Thoracic aorta (tissue), 2 donors: ENCODE measurements around the gene LRP1B. TPM values are rescaled to one million over a fixed set of nuclear protein-coding genes. Genes with fewer than 3 reads are reported as not detected.

Source experiments
- ATAC-seq: fragments of 150-250 bp; one replicate; pipeline ENCODE4 v1.8.0; 2017; ENCODE audit warnings: low read depth; ENCODE audit not compliant: insufficient number of reproducible peaks, low FRiP score
- DNase-seq: peaks from one replicate; pipeline ENCODE4 v3.0.0-alpha.2; 2020; ENCODE audit warnings: low spot score
- H3K27ac ChIP-seq, 2 donors: fragments of 200-600 bp; sonication (generic); 1 replicate in 1 of 2; 2 replicates in 1 of 2; pipeline ENCODE4 v1.5.1; 2016; ENCODE audit warnings: mild to moderate bottlenecking in 2 of 2, moderate library complexity in 2 of 2
- H3K27me3 ChIP-seq: fragments of 200-600 bp; sonication (generic); replicated peaks from 2 replicates; pipeline ENCODE4 v1.6.0; 2016; ENCODE audit warnings: mild to moderate bottlenecking; ENCODE audit not compliant: insufficient read depth
- H3K36me3 ChIP-seq: fragments of 200-600 bp; sonication (generic); one replicate; pipeline ENCODE4 v1.5.1; 2016
- H3K4me1 ChIP-seq, 2 donors: fragments of 200-600 bp; sonication (generic); 1 replicate in 1 of 2; 2 replicates in 1 of 2; pipeline versions ENCODE4 v1.5.1 to v1.6.0; 2016; ENCODE audit warnings: low read depth in 2 of 2, mild to moderate bottlenecking in 1 of 2; ENCODE audit not compliant: control insufficient read depth in 1 of 2
- H3K4me3 ChIP-seq: fragments of 200-600 bp; sonication (generic); 2 replicates; pipeline ENCODE4 v1.5.1; 2016; ENCODE audit warnings: mild to moderate bottlenecking
- H3K9me3 ChIP-seq: fragments of 200-600 bp; sonication (generic); 2 replicates; pipeline ENCODE4 v1.5.1; 2016
- CTCF ChIP-seq: fragments of 200-600 bp; sonication (generic); IDR thresholded peaks from one replicate; pipeline ENCODE4 v1.5.1; 2019; ENCODE audit warnings: antibody characterized with exemption
- total RNA-seq, 2 donors: library from RNA; depleted of rRNA; stranded (reverse); fragments of >200 nt; gene quantifications; one replicate each; pipeline versions ENCODE4 v1.1.0 to v1.2.3, GENCODE V29; 2016

Gene LRP1B
- total RNA-seq, 2 donors from 2014 or later, result 0.27 to 0.28 TPM

- ATAC-seq, result no peak
- H3K4me3 ChIP-seq, result no peak overlapping the region
- TF ChIP-seq CTCF, result no peak
These were observed 1250.2 kb downstream of the LRP1B start for GRCh38 chr2:140880573-140880972.

GRCh38 chr2:140876015-140876414 is 1254.8 kb downstream of the LRP1B start:
- no peaks in the 10 kb centered on the region for H3K9me3 ChIP-seq
- ATAC-seq (no peak), DNase-seq (no peak)
- no peak overlapping the region for H3K4me3 ChIP-seq
- no peak overlapping the region for H3K27ac ChIP-seq
- no peak for TF ChIP-seq CTCF
- H3K4me1 ChIP-seq, result no peaks in the 10 kb centered on the region
- H3K27me3 ChIP-seq, result no peaks in the 10 kb centered on the region
- H3K36me3 ChIP-seq, result no peaks in the 10 kb centered on the region

More at GRCh38 chr2:140880573-140880972, 1250.2 kb downstream of the LRP1B start:
- no peaks in the 10 kb centered on the region for H3K36me3 ChIP-seq
- no peak for DNase-seq
- H3K27ac ChIP-seq, result no peak overlapping the region
- H3K27me3 ChIP-seq, result no peaks in the 10 kb centered on the region
- no peaks in the 10 kb centered on the region for H3K9me3 ChIP-seq
- H3K4me1 ChIP-seq, result no peaks in the 10 kb centered on the region

- no peaks in the 10 kb centered on the region for H3K9me3 ChIP-seq
- H3K27ac ChIP-seq, result no peak overlapping the region
- no peak for TF ChIP-seq CTCF
- H3K4me3 ChIP-seq, result no peak overlapping the region
- no peaks in the 10 kb centered on the region for H3K4me1 ChIP-seq
- ATAC-seq (no peak), DNase-seq (no peak)
- no peaks in the 10 kb centered on the region for H3K36me3 ChIP-seq
- no peaks in the 10 kb centered on the region for H3K27me3 ChIP-seq
These were observed 1256.8 kb downstream of the LRP1B start for GRCh38 chr2:140873915-140874531.

GRCh38 chr2:140869925-140870324 is 1260.9 kb downstream of the LRP1B start:
- Histone ChIP-seq H3K36me3 (no peaks in the 10 kb centered on the region), H3K4me1 (no peaks in the 10 kb centered on the region), H3K27me3 (no peaks in the 10 kb centered on the region), H3K27ac (no peak overlapping the region), H3K9me3 (no peaks in the 10 kb centered on the region), H3K4me3 (no peak overlapping the region)
- no peak for DNase-seq
- TF ChIP-seq CTCF, result no peak
- no peak for ATAC-seq

- Histone ChIP-seq H3K9me3 (no peaks in the 10 kb centered on the region), H3K36me3 (no peaks in the 10 kb centered on the region), H3K27ac (no peak overlapping the region), H3K4me1 (no peaks in the 10 kb centered on the region), H3K4me3 (no peak overlapping the region), H3K27me3 (no peaks in the 10 kb centered on the region)
- ATAC-seq (no peak), DNase-seq (no peak)
- TF ChIP-seq CTCF, result no peak
These were observed 1261.7 kb downstream of the LRP1B start for GRCh38 chr2:140869107-140869506.
